GM19328 (cell line): ENCODE results near the gene NENF.
"Not testable (repeated sequence)": the region's sequence is repeated elsewhere in the genome, so short reads cannot be mapped to it uniquely, and the experiment has no call there.

ENCODE experiments used
- ATAC-seq: cut with Tn5 transposase; IDR thresholded peaks from one replicate; pipeline ENCODE4 v1.9.1; 2021; ENCODE audit warnings: mild to moderate bottlenecking, moderate library complexity; ENCODE audit not compliant: unreplicated experiment

The NENF gene

DNA sequence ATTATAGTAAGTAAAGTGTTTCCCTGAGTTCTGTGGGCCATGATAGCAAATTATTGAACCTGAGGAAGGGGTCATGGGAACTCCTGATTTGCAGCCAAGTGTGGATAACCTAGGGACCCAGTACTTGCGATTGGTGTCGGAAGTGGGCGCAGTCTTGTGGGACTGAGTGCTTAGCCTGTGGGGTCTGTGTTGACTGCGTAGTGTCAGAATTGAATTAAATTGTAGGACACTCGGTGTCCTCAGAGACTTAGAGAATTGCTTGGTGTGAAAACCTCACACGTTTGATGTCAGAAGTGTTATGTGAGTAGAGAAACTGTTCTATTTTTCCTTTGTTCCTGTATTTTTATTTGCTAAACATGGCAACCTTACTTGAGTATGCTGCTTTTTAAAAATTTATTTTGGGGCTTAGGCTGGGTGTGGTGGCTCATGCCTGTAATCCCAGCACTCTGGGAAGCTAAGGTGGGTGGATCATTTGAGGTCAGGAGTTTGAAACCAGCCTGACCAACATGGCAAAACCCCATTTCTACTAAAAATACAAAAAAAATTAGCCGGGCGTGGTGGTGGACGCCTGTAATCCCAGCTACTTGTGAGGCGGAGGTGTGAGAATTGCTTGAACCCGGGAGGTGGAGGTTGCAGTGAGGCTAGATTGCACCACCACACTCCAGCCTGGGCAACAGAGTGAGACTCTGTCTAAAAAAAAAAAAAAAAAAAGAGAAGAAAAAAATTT, 48.2 kb downstream of the NENF start:
- not testable (repeated sequence) for ATAC-seq

DNA sequence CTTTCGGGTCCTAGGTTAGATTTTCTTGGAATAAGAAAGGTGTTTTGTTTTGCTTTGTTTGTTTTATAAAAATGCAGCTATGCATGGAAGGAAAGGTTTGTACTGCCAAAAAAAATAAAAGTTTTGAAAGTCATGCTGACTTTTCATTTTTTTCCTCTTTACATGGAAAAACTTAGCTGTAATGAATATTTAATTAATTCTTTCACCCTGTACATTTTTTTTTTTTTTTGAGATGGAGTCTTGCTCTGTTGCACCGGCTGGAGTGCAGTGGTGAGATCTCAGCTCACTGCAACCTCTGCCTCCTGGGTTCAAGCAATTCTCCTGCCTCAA, 48.7 kb downstream of the NENF start:
- ATAC-seq = no peak

GRCh38 chr1:212482006-212482636, 49.4 kb downstream of the NENF start:
- no peak for ATAC-seq

DNA sequence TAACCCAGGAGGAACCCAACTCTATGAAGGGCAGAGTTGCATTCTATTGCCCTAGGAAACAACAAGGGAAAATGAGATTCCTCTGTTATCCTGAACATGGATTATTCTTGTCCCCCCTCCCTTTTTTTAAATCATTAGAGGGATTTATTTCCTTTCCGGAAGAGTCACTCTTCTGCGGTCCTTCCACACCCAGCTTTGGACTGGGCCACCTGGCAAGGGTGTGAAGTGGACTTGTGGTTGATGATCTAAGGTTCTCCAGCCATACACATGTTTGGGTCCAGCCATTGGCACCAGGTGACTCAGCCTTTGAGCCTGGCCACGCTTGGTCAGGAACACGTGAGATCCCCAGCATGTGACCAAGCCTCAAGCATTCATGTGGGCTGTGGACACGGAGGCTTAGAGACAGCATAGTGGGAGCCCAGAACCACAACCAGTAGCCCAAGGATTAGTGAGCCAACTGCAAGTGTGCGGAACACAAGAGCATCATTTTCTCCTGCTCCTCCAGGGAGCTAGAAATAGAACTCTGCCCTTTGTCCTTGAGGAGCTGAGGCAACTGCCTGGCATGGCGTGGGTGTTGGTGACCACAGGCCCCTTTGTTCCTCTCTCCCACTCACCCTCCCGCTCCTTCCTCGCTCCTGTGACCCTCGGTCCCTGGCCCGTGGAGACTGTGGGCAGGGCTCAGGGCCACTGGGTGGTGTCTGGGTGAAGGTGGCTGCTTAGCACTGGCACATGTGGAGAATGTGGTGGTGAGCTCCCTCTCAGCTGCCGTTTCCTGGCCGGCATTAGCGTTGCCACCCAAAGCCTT, 50.1 kb downstream of the NENF start:
- no peak for ATAC-seq

DNA sequence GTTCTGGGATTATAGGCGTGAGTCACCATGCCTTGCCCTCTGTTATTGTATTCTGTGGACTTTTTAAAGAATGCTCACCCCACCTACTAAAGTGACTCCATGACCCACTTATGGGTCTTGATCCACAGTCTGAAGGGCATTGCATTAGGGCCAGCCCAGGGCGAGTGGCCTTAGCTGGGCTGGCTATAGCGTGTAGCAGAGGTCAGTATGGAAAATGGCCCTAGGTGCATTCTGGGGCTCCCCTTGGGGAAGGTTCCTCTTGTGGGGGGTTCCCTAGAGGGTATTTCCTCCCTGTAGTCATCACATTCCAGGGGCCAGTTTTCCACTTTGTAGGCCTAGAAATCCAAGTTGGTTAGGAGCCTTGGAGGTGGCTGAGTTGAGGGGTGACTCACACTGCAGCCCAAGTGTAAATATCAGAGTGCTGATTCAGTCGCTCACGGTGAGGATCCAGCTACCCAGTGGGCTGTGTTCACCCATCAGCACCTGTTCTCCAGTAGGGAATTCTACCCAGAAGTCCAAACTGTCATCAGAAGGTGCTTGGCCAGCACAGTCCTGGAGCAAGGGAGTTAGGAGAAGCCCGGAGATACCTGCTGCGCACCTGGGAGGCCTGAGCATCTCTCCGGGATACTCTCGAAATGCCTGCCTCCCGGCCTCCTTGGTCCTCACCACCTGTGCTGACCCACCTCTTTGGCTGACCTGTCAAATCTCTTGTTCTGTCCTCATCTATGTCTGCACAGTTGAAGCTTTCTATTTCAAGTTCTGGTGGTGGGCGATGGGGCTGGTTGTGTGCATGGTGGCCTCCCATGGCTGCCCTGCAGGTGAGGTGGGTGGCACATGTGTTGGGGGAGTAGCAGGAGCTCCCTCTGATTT, 52.2 kb downstream of the NENF start:
- no peak for ATAC-seq

DNA sequence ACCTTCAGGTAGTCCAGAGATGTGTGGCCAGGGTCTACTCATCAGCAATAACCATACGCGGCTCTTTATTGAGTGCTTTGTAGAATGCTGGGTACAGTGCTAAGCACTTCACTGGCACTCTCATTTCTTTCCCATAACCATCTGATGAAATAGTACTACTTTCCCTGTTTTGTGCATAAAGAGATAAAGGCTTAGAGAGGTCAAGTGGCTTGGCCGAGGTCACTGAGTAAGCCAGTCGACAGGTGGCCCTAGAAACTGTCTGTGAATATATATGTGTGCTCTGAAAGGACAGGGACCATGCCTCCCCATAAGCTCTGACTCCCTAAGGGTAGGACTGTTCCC, 52.8 kb downstream of the NENF start:
- no peak for ATAC-seq

DNA sequence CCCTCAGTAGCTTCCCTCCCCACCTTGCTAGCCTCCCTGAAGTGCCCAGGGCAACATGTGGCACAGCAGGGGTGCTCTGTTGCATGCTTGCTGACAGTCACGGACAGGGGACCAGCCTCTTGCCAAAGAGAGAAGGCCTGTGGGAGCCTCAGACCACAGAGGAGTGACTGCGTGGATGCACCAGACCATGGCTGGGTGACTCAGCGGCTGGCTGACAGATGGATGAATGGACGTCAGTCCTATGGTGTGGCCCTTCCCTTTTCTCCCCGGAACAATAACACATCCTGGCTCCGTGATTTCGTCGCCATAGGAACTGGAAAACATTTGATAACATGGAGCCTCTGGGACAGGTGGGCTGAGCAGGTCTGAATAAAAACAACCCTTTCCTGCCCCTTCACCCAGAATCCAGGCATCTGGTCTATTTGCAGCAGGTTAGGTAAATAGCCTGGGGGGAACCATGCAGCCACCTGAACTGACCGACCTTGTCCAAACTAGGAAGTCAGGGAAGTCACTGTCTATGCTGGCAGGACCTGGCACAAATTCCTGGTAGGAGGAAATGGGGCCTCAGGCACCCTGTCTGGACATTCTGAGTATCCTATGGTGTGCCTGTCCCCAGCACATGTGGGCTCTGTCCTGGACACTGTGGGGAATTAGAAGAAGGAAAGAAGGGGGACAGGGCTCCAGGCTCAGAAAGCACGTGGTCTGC, 53.3 kb downstream of the NENF start:
- no peak for ATAC-seq

- ATAC-seq = no peak
Observed at GRCh38 chr1:212486619-212486975, 53.9 kb downstream of the NENF start.

DNA sequence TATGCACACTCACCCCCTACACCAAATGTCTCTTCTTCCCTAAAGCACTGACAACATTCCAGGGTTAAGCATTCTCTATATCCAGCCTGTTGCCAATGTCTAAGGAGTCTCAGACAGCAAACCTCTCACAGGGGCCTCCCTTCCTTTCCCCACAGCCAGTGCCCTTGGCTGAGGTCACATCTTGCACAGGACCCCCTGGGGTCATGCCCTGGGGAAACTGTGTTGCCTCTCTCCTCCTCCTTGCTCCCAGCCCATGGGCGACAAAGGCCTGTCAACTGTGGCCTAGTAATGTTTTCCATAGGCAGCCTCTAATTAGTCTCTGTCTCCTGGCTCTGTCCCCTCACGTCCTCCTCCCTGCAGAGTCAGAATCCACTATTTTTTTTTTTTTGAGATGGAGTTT, 54.6 kb downstream of the NENF start:
- ATAC-seq = no peak

DNA sequence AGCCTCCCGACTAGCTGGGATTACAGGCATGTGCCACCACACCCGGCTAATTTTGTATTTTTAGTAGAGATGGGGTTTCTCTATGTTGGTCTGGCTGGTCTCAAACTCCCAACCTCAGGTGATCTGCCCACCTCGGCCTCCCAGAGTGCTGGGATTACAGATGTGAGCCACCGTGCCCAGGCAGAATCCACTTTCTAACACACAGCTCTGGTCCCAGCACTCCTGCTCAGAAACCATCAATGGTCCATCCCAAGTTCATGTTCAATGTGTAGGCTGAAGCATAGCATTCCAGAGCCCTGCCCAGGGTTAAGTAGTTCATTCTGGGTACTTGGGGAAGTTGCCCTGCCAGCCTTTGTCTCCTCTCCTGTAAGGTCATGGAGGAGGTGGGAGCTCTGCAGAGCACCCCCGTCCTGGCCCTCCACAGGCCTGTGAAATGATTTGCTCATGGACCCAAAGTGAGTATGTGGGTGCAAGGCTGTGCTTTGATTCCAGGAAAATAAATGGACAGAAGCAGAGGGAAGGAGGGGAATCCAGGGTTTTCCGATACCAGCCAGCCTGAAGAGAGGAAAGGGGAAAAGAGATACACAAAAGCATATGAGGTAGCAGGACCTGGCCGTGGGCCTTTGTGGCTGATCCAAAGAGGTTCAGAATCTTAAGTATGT, 55.2 kb downstream of the NENF start:
- no peak for ATAC-seq

GRCh38 chr1:212488436-212489283, 55.9 kb downstream of the NENF start:
- ATAC-seq = no peak

- no peak for ATAC-seq
Observed at GRCh38 chr1:212489284-212489859, 56.7 kb downstream of the NENF start.

- ATAC-seq = no peak
Observed at GRCh38 chr1:212490276-212490675, 57.6 kb downstream of the NENF start.

GRCh38 chr1:212491454-212491853, 58.7 kb downstream of the NENF start:
- ATAC-seq = no peak
